Activated gamma-delta T cell treated with Interleukin-2 at 50 U/mL for 16 hours (primary cell): ENCODE measurements around the gene IL23R.
A peak's percentile ranks its signal among the peaks of the same experiment; 100 is the strongest.

Experiments
- DNase-seq: peaks from one replicate; pipeline ENCODE4 v3.0.0-alpha.2; 2020

Gene IL23R

GRCh38 chr1:67149179-67149770 is 17.0 kb upstream of the IL23R start:
- DNase-seq: peak; percentile 60

- no peak for DNase-seq
Measured at GRCh38 chr1:67150931-67151330, 15.3 kb upstream of the IL23R start.

- DNase-seq: no peak
Measured at GRCh38 chr1:67158401-67158800, 7.9 kb upstream of the IL23R start.

GRCh38 chr1:67159233-67159632 is 7.0 kb upstream of the IL23R start:
- no peak for DNase-seq

- peak; percentile 26 for DNase-seq
Measured at GRCh38 chr1:67162954-67163353, 3.3 kb upstream of the IL23R start.

GRCh38 chr1:67165468-67166041 is 699 bp upstream of the IL23R start:
- no peak for DNase-seq

- DNase-seq: no peak
Measured at GRCh38 chr1:67169496-67169895, 3.2 kb downstream of the IL23R start.

- DNase-seq: no peak
Measured at GRCh38 chr1:67169932-67170331, 3.7 kb downstream of the IL23R start.

GRCh38 chr1:67170751-67171573 is 4.7 kb downstream of the IL23R start:
- DNase-seq: no peak

GRCh38 chr1:67171574-67171955 is 5.3 kb downstream of the IL23R start:
- no peak for DNase-seq

GRCh38 chr1:67171978-67172377 is 5.7 kb downstream of the IL23R start:
- no peak for DNase-seq

- no peak for DNase-seq
Measured at GRCh38 chr1:67173988-67174387, 7.7 kb downstream of the IL23R start.

GRCh38 chr1:67174716-67175284 is 8.5 kb downstream of the IL23R start:
- no peak for DNase-seq

GRCh38 chr1:67175530-67176087 is 9.4 kb downstream of the IL23R start:
- no peak for DNase-seq

- no peak for DNase-seq
Measured at GRCh38 chr1:67184838-67185421, 18.7 kb downstream of the IL23R start.

GRCh38 chr1:67188137-67188536 is 21.9 kb downstream of the IL23R start:
- no peak for DNase-seq

GRCh38 chr1:67189953-67190352 is 23.7 kb downstream of the IL23R start:
- no peak for DNase-seq

GRCh38 chr1:67190410-67190809 is 24.2 kb downstream of the IL23R start:
- DNase-seq: no peak

- DNase-seq: no peak
Measured at GRCh38 chr1:67190942-67191341, 24.7 kb downstream of the IL23R start.

GRCh38 chr1:67191668-67192520 is 25.6 kb downstream of the IL23R start:
- DNase-seq: no peak

GRCh38 chr1:67192902-67193301 is 26.6 kb downstream of the IL23R start:
- no peak for DNase-seq

GRCh38 chr1:67193704-67194103 is 27.4 kb downstream of the IL23R start:
- DNase-seq: no peak
